Right atrium auricular region (tissue), 2 donors: ENCODE results near the gene GOLGA7B. TPM values are rescaled to one million over a fixed set of nuclear protein-coding genes. Genes with fewer than 3 reads are reported as not detected.

Experiments
- DNase-seq: peaks from one replicate; pipeline ENCODE4 v3.0.0-alpha.2; 2019; ENCODE audit warnings: low spot score
- H3K27ac ChIP-seq, 2 donors: fragments of 200-600 bp; sonication (generic); 1 replicate in 1 of 2; 2 replicates in 1 of 2; pipeline ENCODE4 v1.5.1; 2016 to 2019
- H3K27me3 ChIP-seq, 2 donors: fragments of 200-600 bp; sonication (generic); one replicate each; pipeline versions ENCODE4 v1.5.1 to v1.6.0; 2017 to 2019
- H3K36me3 ChIP-seq: fragments of 200-600 bp; sonication (generic); one replicate; pipeline ENCODE4 v1.5.1; 2016
- H3K4me1 ChIP-seq, 2 donors: fragments of 200-600 bp; sonication (generic); one replicate each; pipeline versions ENCODE4 v1.5.1 to v1.6.0; 2017 to 2019
- H3K4me3 ChIP-seq, 2 donors: fragments of 200-600 bp; sonication (generic); 1 replicate in 1 of 2; 2 replicates in 1 of 2; pipeline ENCODE4 v1.5.1; 2017 to 2019; ENCODE audit warnings: mild to moderate bottlenecking in 1 of 2, moderate library complexity in 1 of 2
- H3K9me3 ChIP-seq, 2 donors: fragments of 200-600 bp; sonication (generic); one replicate each; pipeline ENCODE4 v1.5.1; 2019
- total RNA-seq, 2 donors: library from RNA; depleted of rRNA; stranded (reverse); fragments of >200 nt; gene quantifications; one replicate each; pipeline ENCODE4 v1.1.0, GENCODE V29; 2016
- TF ChIP-seq, protein P1 (sequence below), 2 donors: fragments of 200-600 bp; sonication (generic); IDR thresholded peaks; one replicate each; pipeline ENCODE4 v1.5.1; 2019; ENCODE audit warnings: antibody characterized with exemption in 2 of 2

Gene GOLGA7B
- total RNA-seq, 2 donors from 2014 or later: 1.3 to 3.2 TPM

DNA sequence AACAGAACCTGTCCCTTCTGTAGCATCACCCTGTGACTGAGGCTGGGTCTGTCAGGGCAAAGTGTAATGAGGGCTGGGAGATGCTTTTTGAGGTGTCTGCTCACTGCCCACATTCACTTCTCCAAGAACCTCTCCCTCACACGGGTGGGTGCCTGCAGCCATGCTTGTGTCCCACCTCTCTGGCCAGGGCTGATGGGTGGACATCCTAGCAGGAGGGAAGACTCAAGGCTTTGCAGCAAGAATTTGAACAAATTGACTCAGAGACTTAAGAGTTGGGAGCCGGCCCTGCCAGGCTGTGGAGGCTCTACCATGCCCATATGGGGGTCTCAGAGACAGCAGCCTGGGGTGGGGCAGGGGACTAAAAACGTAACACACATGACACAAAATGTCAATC, 33.4 kb downstream of the GOLGA7B start:
- Histone ChIP-seq H3K36me3 (no peaks in the 10 kb centered on the region), H3K27ac (no peak overlapping the region), H3K4me1 (peaks cover 0 to 6% of the 10 kb centered on the region in 2 donors), H3K27me3 (no peaks in the 10 kb centered on the region), H3K9me3 (no peaks in the 10 kb centered on the region), H3K4me3 (no peak overlapping the region)
- DNase-seq: no peak
- TF ChIP-seq, protein P1, sequence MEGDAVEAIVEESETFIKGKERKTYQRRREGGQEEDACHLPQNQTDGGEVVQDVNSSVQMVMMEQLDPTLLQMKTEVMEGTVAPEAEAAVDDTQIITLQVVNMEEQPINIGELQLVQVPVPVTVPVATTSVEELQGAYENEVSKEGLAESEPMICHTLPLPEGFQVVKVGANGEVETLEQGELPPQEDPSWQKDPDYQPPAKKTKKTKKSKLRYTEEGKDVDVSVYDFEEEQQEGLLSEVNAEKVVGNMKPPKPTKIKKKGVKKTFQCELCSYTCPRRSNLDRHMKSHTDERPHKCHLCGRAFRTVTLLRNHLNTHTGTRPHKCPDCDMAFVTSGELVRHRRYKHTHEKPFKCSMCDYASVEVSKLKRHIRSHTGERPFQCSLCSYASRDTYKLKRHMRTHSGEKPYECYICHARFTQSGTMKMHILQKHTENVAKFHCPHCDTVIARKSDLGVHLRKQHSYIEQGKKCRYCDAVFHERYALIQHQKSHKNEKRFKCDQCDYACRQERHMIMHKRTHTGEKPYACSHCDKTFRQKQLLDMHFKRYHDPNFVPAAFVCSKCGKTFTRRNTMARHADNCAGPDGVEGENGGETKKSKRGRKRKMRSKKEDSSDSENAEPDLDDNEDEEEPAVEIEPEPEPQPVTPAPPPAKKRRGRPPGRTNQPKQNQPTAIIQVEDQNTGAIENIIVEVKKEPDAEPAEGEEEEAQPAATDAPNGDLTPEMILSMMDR (IDR thresholded peaks at IDR 0.05): no peak

DNA sequence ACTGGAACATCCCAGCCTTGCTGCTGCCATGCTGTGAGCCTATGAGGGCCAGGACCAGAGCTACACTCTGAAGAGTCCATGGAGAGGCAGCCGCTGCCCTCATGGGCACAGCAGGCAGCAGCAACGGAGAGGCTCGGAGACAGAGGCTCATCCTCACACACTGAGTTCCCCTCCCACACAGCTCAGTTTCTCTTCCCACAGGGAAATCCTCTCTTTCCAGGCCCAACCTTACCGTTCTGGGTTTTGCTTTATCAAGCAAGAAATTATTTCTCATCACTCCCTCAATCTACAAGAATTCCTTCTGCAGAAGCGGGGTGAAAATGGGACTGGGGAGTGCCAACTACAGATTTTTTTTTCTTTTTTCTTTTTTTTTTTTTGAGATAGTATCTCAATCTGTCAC, 36.6 kb downstream of the GOLGA7B start:
- TF ChIP-seq, protein P1 (IDR thresholded peaks at IDR 0.05): no peak
- Histone ChIP-seq H3K27me3 (no peaks in the 10 kb centered on the region), H3K27ac (no peak overlapping the region), H3K4me3 (no peak overlapping the region), H3K4me1 (peaks cover 0 to 6% of the 10 kb centered on the region in 2 donors), H3K9me3 (no peaks in the 10 kb centered on the region), H3K36me3 (no peaks in the 10 kb centered on the region)
- DNase-seq: no peak

DNA sequence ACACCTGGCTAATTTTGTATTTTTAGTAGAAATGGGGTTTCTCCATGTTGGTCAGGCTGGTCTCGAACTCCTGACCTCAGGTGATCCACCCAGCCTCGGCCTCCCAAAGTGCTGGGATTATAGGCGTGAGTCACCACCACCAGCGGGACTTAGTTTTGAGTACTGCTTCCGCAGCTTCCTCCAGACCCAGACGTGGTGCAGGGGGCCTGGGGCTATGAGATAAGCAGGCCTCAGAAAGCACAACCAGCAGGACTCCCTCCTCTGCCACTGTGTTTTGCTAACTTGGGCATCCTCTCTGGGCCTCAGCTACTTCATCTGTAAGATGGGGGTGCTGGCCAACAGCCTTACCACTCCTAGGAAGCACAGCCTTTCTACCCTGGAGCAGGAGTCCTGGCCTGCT, 37.8 kb downstream of the GOLGA7B start:
- no peak overlapping the region for H3K4me3 ChIP-seq
- no peaks in the 10 kb centered on the region for H3K27me3 ChIP-seq
- no peak overlapping the region for H3K27ac ChIP-seq
- no peaks in the 10 kb centered on the region for H3K9me3 ChIP-seq
- H3K4me1 ChIP-seq: no peaks in the 10 kb centered on the region
- TF ChIP-seq, protein P1 (IDR thresholded peaks at IDR 0.05): no peak
- no peak for DNase-seq
- H3K36me3 ChIP-seq: no peaks in the 10 kb centered on the region

DNA sequence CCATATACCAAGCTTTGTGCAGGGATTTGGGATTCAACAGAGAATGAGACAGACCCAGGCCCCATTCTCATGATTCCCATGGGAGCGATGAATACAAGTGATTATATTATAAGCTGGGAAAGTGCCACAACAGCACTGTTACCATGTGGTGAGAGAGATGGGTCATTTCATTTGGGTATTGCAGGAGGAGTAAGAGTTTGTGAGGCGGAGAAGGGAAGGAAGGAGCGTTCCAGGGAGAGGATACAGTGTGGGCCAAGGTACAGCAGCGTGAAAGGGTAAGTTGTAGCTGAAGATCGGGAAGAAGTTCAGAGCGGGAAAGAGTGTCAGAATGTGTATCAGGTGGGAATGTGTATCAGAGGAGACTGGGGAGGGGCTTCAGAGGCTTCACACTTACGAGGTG, 38.5 kb downstream of the GOLGA7B start:
- TF ChIP-seq, protein P1 (IDR thresholded peaks at IDR 0.05): no peak
- no peaks in the 10 kb centered on the region for H3K36me3 ChIP-seq

DNA sequence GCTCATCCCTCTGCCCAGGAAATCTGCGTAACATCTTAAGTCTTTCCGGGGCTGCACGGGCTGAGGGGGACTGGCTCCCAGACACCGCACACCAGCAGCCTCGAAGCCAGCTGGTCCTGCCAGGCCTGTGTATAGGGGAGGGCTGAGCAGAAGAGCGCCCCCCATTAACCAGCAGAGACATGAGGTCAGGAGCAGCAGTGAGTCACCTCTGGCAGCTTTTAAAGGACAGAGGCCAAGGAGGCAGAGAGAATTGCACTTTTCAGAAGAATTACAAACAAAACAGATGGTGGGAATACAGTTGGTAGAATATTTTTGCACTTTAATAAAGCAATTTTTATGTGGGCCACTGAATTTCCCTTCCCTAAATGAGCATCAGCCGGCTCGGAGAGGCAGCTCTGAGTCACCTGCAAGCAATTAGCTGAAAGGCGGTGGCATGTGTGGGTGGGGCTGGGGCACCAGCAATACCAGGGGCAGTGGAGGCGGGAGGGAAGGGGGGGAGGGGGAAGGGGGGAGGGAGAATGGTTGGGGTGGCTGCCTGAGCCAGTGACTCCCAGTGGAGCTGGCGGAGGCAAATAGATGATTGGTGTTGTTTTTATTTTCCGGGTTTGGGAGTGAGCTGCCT, 39.1 kb downstream of the GOLGA7B start:
- DNase-seq: no peak
- no peaks in the 10 kb centered on the region for H3K9me3 ChIP-seq
- no peak overlapping the region for H3K27ac ChIP-seq
- no peaks in the 10 kb centered on the region for H3K36me3 ChIP-seq
- no peak overlapping the region for H3K4me3 ChIP-seq
- TF ChIP-seq, protein P1 (IDR thresholded peaks at IDR 0.05): no peak
- H3K4me1 ChIP-seq: no peaks in the 10 kb centered on the region
- no peaks in the 10 kb centered on the region for H3K27me3 ChIP-seq

More for the DNA sequence above, 38.5 kb downstream of the GOLGA7B start:
- H3K27me3 ChIP-seq: no peaks in the 10 kb centered on the region
- H3K4me1 ChIP-seq: no peaks in the 10 kb centered on the region
- no peaks in the 10 kb centered on the region for H3K9me3 ChIP-seq
- no peak overlapping the region for H3K4me3 ChIP-seq
- no peak for DNase-seq
- no peak overlapping the region for H3K27ac ChIP-seq
